Small intestine (tissue), 7 donors: ENCODE measurements around the gene FRMPD4. TPM values are rescaled to one million over a fixed set of nuclear protein-coding genes. Genes with fewer than 3 reads are reported as not detected.

Source experiments
- DNase-seq, 2 donors: peaks; one replicate each; pipeline versions ENCODE4 v3.0.0 to v3.0.0-alpha.2; 2013
- FAIRE-seq: peaks from 2 replicates; lab custom pipeline; 2012; peaks lifted over from hg19 to GRCh38; lab: Jason Lieb, UNC
- H3K27ac ChIP-seq, 3 donors: one replicate each; pipeline ENCODE4 v1.5.1; 2013; ENCODE audit warnings: low read length in 2 of 3, mild to moderate bottlenecking in 2 of 3, control low read depth in 1 of 3, inconsistent platforms in 1 of 3, low read depth in 1 of 3, moderate library complexity in 1 of 3
- H3K27me3 ChIP-seq, 3 donors: one replicate each; pipeline ENCODE4 v1.6.1; 2013; ENCODE audit warnings: low read length in 3 of 3, inconsistent platforms in 1 of 3; ENCODE audit not compliant: control insufficient read depth in 3 of 3, insufficient read depth in 3 of 3
- H3K36me3 ChIP-seq, 3 donors: one replicate each; pipeline ENCODE4 v1.6.1; 2013; ENCODE audit warnings: low read length in 3 of 3, inconsistent platforms in 1 of 3, low read depth in 1 of 3, mild to moderate bottlenecking in 1 of 3, moderate library complexity in 1 of 3; ENCODE audit not compliant: control insufficient read depth in 3 of 3, insufficient read depth in 2 of 3
- H3K4me1 ChIP-seq, 3 donors: one replicate each; pipeline ENCODE4 v1.6.1; 2013; ENCODE audit warnings: low read length in 2 of 3, inconsistent platforms in 1 of 3, low read depth in 1 of 3, mild to moderate bottlenecking in 1 of 3, moderate library complexity in 1 of 3; ENCODE audit not compliant: control insufficient read depth in 3 of 3, insufficient read depth in 2 of 3
- H3K4me3 ChIP-seq, 3 donors: one replicate each; pipeline ENCODE4 v1.5.1; 2013; ENCODE audit warnings: low read length in 3 of 3, control low read depth in 1 of 3, inconsistent platforms in 1 of 3, low read depth in 1 of 3, mild to moderate bottlenecking in 1 of 3, moderate library complexity in 1 of 3
- H3K9me3 ChIP-seq, 2 donors: one replicate each; pipeline ENCODE4 v1.6.1; 2013; ENCODE audit warnings: low read depth in 1 of 2, low read length in 1 of 2; ENCODE audit not compliant: control insufficient read depth in 2 of 2, insufficient read depth in 1 of 2
- WGBS, 3 donors: extraction: QIAGEN DNeasy Blood & Tissue Kit; methylation state at CpG; one replicate each; pipeline ENCODE4 v1.1.7; 2013; 5-methylcytosine and 5-hydroxymethylcytosine counted together
- polyA plus RNA-seq, 4 donors: library from polyadenylated mRNA; stranded (reverse) in 3 of 4; unstranded in 1 of 4; fragments of 200-250 nt in 3 of 4; fragments of 120-200 nt in 1 of 4; gene quantifications; one replicate each; pipeline versions ENCODE4 v1.2.1 to v1.2.3, GENCODE V29; 2013
- donor health status: healthy with polysubstance abuse.
- donor health status: control.
- donor health status: control.
- donor health status: Bipolar disorder and iron deficiency.
- donor health status: healthy.

FRMPD4 gene
- polyA plus RNA-seq, 4 donors: 0.04 to 0.21 TPM; not detected in 2

DNA sequence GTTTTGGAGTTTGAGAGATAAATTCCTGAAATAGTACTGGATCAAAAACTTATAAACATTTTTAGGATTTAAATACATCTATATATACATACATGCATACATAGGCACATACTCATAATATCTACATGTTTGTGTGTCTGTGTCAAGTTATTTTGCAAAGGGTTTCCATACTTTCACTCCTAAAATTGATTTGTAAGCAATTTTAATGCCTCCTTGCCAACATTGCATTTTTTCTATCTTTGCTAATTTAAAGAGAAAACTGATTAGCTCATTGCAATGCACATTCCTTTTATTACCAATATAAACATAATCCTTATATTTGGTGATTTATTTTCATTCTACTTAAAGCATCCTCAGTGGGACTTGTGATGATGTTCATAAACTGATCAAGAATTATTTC, 258.3 kb downstream of the FRMPD4 start:
- FAIRE-seq (no peak), DNase-seq (no peak)
- no peaks in the 10 kb centered on the region for H3K4me1 ChIP-seq
- no peak overlapping the region for H3K4me3 ChIP-seq
- no peaks in the 10 kb centered on the region for H3K27me3 ChIP-seq
- H3K9me3 ChIP-seq: no peaks in the 10 kb centered on the region
- no peak overlapping the region for H3K27ac ChIP-seq
- H3K36me3 ChIP-seq: no peaks in the 10 kb centered on the region

DNA sequence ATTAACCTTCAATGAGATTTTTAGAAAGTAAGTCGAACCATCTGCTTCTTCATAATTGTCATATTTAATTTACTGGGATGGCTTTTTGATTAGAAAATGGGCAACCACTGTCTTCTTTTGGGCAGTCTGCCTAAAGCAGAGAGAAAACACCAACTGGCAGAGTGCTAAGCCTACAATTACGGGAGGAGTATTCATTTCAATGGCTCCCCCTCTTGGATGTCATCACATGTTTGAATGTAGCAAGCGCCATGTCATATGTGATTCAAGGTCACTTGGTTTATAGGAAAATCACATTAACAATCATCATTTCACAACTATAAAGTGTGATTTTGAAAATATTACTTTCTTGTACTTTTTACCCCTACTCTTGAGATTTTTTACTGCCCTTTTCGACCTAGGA, 261.9 kb downstream of the FRMPD4 start:
- no peak for FAIRE-seq

DNA sequence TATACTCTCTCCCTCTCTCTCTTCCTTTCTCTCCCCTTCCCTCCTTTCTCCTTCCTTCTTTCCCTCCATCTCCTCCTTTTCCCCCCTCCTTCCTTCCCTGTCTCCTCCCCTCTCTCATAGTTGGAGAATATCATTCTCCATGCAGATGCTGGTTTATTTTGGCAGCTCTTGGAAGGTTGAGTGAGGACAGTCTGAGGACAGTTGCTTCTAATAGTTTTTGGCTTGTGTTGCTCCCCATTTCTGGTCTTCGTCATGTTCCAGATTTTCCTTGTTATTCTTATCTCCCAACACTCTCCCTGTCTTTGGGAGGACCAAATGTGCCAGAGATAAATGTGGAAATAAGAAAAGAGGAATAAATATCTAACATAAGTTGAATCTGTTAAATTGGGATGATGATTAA, 263.0 kb downstream of the FRMPD4 start:
- no peak for FAIRE-seq

More for the DNA sequence above, 261.9 kb downstream of the FRMPD4 start:
- no peak for DNase-seq
- Histone ChIP-seq H3K9me3 (no peaks in the 10 kb centered on the region), H3K27me3 (no peaks in the 10 kb centered on the region), H3K4me1 (no peaks in the 10 kb centered on the region), H3K4me3 (no peak overlapping the region), H3K27ac (no peak overlapping the region), H3K36me3 (no peaks in the 10 kb centered on the region)
- WGBS, 3 donors: 61 to 87% (median 74%) methylated on average over 4 of the region's 4 CpGs

DNA sequence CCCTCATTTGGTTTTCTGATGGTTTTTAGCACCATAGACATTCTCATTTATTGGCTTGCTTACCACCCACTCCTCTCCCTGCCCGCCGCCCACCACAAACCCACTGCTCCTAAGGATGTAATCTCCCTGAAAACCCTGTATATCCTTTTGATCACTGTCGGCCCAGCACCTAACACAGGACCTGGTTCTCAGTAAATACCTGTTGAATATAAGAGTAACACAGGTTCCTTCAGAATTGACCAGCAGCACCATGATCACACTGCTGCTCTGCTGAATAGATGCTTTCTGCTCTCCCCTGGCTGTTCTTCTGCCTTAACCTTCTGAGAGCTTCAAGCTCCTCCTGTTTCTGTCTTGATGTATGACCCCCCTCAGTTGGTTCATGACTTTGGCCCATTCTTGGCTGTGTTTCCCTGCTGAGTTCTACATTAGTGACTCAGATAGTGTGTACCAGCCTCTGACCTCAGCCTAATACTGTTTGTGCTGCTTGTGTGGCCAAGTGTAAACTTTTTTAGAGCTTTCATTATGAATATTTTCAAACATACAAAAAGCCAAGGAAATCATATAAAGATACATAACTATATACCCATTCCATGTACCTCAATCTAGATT, 265.3 kb downstream of the FRMPD4 start:
- Histone ChIP-seq H3K27ac (no peak overlapping the region), H3K9me3 (no peaks in the 10 kb centered on the region), H3K4me3 (no peak overlapping the region), H3K4me1 (no peaks in the 10 kb centered on the region), H3K27me3 (no peaks in the 10 kb centered on the region), H3K36me3 (no peaks in the 10 kb centered on the region)
- DNase-seq (no peak), FAIRE-seq (no peak)
- 81 to 86% (median 84%) methylated on average over 3 of the region's 3 CpGs for WGBS, 3 donors

More for the DNA sequence above, 263.0 kb downstream of the FRMPD4 start:
- Histone ChIP-seq H3K4me1 (no peaks in the 10 kb centered on the region), H3K27me3 (no peaks in the 10 kb centered on the region), H3K4me3 (no peak overlapping the region), H3K27ac (no peak overlapping the region), H3K9me3 (no peaks in the 10 kb centered on the region), H3K36me3 (no peaks in the 10 kb centered on the region)
- no peak for DNase-seq
- WGBS, 3 donors: 53 to 71% (median 60%) methylated on average over 1 of the region's 1 CpG

DNA sequence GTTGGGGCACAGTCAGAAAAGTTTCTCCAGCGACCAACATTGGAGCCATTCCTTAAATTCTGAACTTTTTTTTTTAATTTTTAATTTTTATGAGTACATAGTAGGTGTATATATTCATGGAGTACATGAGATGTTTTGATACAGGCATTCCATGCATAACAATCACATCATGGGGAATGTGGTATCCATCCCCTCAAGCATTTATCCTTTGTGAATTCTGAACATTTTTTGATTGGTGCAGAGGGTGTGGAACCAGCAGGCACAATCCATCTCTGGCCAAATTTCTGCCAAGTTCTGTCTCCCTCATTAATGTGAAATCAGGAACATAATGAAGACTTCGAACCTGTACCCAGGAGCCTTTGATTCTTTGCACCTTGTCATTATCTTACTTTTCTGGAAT, 267.0 kb downstream of the FRMPD4 start:
- DNase-seq (no peak), FAIRE-seq (no peak)
- WGBS, 3 donors: 38 to 62% (median 43%) methylated on average over 2 of the region's 2 CpGs
- H3K4me1 ChIP-seq: no peaks in the 10 kb centered on the region
- H3K27me3 ChIP-seq: no peaks in the 10 kb centered on the region
- H3K27ac ChIP-seq: no peak overlapping the region
- no peaks in the 10 kb centered on the region for H3K36me3 ChIP-seq
- no peaks in the 10 kb centered on the region for H3K9me3 ChIP-seq
- H3K4me3 ChIP-seq: no peak overlapping the region

DNA sequence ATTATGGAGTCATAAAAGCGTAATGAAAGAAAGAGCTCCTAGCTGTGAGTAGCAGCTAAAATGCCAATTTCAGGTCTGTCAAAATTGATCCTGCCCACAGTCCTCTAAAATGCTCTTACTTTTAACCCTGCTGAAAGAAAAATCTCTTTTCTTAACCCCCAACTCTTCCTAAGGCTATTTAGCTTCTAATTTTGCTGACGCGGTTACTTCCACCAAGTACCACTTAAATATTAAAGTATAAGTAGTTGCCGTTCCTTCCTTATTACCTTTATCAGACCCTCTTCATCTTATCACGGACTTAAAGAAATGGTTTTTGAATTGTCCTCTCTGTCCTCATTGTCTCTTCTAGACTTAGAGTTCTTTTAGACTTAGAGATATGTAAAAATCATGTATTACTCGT, 272.2 kb downstream of the FRMPD4 start:
- DNase-seq (no peak), FAIRE-seq (no peak)
- no peaks in the 10 kb centered on the region for H3K27me3 ChIP-seq
- no peaks in the 10 kb centered on the region for H3K9me3 ChIP-seq
- 54 to 82% (median 60%) methylated on average over 6 of the region's 6 CpGs for WGBS, 3 donors
- no peaks in the 10 kb centered on the region for H3K4me1 ChIP-seq
- H3K36me3 ChIP-seq: no peaks in the 10 kb centered on the region
- H3K4me3 ChIP-seq: no peak overlapping the region
- no peak overlapping the region for H3K27ac ChIP-seq

DNA sequence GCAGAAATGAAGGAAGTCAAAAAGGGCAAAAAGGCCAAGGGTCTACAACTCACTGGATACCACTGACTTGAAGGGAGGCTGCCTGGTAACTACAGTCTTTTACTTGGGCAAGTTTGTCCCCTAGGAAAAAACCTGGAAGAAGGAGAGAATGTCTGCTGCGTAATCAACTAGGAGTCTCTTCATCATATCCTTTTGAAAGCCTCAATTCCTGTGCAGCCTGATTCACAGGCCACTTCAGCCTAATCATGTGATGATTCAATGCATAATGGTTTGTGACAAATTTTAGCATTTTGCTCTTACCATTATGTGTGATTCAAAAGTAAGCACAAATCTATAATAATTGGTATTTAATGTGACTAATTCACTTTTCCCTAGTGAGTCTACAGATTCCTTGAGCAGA, 273.6 kb downstream of the FRMPD4 start:
- FAIRE-seq (no peak), DNase-seq (no peak)
- Histone ChIP-seq H3K4me1 (no peaks in the 10 kb centered on the region), H3K9me3 (no peaks in the 10 kb centered on the region), H3K27me3 (no peaks in the 10 kb centered on the region), H3K4me3 (no peak overlapping the region), H3K27ac (no peak overlapping the region), H3K36me3 (no peaks in the 10 kb centered on the region)
- 79 to 92% (median 79%) methylated on average over 1 of the region's 1 CpG for WGBS, 3 donors

DNA sequence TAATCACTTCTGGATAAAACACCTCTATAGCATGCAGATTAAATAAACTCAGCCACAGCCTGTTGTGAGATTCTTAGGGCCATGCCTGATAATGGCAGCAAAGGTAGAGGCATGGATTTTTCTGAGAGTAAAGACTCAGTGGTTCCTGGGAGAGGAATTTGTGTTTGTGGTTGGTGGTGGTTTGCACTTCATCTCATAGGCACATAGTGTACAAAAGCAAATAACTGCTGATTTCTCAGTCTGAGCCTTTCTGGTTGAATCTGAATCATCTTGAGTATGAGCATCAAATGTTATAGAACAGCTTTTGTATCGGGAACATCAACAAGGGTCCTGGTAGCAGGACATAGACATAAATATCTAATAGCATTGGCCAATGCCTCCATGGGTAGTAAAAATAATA, 274.3 kb downstream of the FRMPD4 start:
- DNase-seq (no peak), FAIRE-seq (no peak)
- WGBS, 3 donors: 93 to 96% (median 94%) methylated on average over 1 of the region's 1 CpG
- no peaks in the 10 kb centered on the region for H3K36me3 ChIP-seq
- H3K9me3 ChIP-seq: no peaks in the 10 kb centered on the region
- no peaks in the 10 kb centered on the region for H3K4me1 ChIP-seq
- no peak overlapping the region for H3K27ac ChIP-seq
- no peaks in the 10 kb centered on the region for H3K27me3 ChIP-seq
- no peak overlapping the region for H3K4me3 ChIP-seq

DNA sequence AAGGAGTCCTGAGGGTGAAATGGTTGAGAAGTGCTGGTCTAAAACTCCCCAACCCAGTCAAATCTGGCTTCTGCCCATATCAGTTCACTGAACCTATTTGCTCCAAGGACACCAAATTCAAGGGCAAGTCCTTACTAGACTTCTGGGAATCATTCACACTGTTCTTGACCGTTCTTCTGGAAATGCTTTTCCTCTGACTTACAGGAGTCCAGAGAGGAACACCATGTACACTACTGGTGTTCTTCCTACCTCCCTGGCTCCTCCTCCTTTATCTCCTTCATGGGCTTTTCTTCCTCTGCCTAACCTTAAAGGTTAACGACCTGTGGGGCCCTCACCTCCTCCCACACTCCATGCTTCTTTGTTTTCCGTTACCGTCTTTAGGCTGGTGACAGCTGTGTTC, 281.3 kb downstream of the FRMPD4 start:
- H3K4me3 ChIP-seq: no peak overlapping the region
- no peaks in the 10 kb centered on the region for H3K36me3 ChIP-seq
- DNase-seq: no peak
- no peak for FAIRE-seq
- H3K27me3 ChIP-seq: no peaks in the 10 kb centered on the region
- peaks cover 0 to 1% of the 10 kb centered on the region in 2 donors for H3K9me3 ChIP-seq
- WGBS, 3 donors: 68 to 83% (median 73%) methylated on average over 4 of the region's 4 CpGs
- no peak overlapping the region for H3K27ac ChIP-seq
- no peaks in the 10 kb centered on the region for H3K4me1 ChIP-seq
